Body of pancreas (tissue), 4 donors: ENCODE measurements around the gene N4BP2.

Source experiments
- POLR2A ChIP-seq, 3 donors: fragments of 450-650 bp; IDR thresholded peaks; one replicate each; pipeline ENCODE4 v1.6.1; 2016; ENCODE audit warnings: antibody characterized with exemption in 3 of 3, mild to moderate bottlenecking in 2 of 3
- TF ChIP-seq, protein P1 (sequence below), 7 experiments: fragments of 450-650 bp in 4 of 7; fragments of 200-600 bp in 3 of 7; sonication (generic) in 3 of 7; IDR thresholded peaks; one replicate each; pipeline ENCODE4 v1.5.1; 2016 to 2019; ENCODE audit warnings: antibody characterized with exemption in 7 of 7

GRCh38 chr4:40124690-40125089, 68.0 kb downstream of the N4BP2 start:
- TF ChIP-seq, protein P1, sequence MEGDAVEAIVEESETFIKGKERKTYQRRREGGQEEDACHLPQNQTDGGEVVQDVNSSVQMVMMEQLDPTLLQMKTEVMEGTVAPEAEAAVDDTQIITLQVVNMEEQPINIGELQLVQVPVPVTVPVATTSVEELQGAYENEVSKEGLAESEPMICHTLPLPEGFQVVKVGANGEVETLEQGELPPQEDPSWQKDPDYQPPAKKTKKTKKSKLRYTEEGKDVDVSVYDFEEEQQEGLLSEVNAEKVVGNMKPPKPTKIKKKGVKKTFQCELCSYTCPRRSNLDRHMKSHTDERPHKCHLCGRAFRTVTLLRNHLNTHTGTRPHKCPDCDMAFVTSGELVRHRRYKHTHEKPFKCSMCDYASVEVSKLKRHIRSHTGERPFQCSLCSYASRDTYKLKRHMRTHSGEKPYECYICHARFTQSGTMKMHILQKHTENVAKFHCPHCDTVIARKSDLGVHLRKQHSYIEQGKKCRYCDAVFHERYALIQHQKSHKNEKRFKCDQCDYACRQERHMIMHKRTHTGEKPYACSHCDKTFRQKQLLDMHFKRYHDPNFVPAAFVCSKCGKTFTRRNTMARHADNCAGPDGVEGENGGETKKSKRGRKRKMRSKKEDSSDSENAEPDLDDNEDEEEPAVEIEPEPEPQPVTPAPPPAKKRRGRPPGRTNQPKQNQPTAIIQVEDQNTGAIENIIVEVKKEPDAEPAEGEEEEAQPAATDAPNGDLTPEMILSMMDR (IDR thresholded peaks at IDR 0.05): no peak
- TF ChIP-seq POLR2A (IDR thresholded peaks at IDR 0.05): no peak
